HepG2 (cell line): ENCODE results near the gene CD24. TPM values are rescaled to one million over a fixed set of nuclear protein-coding genes. Genes with fewer than 3 reads are reported as not detected.

ENCODE experiments used
- ATAC-seq: fragments of 200-7000 bp; cut with Tn5 transposase; 3 replicates; pipeline ENCODE4 v1.9.1; 2020; ENCODE audit warnings: mild to moderate bottlenecking, moderate library complexity
- BruUV-seq: library from RNA; stranded (reverse); fragments of 400-500 nt; replicated peaks from 2 replicates; lab custom pipeline; 2021; lab: Mats Ljungman, UMichigan
- CTCF ChIA-PET: fragments of 300-600 bp; formaldehyde crosslinking; extraction: SDS; loops from one replicate; lab custom pipeline; 2021; ENCODE audit warnings: low total read pairs, inconsistent platforms, low intra/inter-chr PET ratio; lab: Yijun Ruan, JAX
- POLR2A ChIA-PET: fragments of 350-600 bp; sonication (Branson Sonifier 250); formaldehyde crosslinking; loops from one replicate; lab custom pipeline; 2020; ENCODE audit warnings: antibody characterized with exemption, inconsistent platforms; lab: Yijun Ruan, JAX
- DNase-seq: peaks from one replicate; pipeline ENCODE4 v3.0.0-alpha.2; 2015; ENCODE audit warnings: low spot score
- FAIRE-seq: peaks from 3 replicates; lab custom pipeline; 2011; peaks lifted over from hg19 to GRCh38; lab: Jason Lieb, UNC
- H2AFZ ChIP-seq: one replicate; pipeline ENCODE4 v1.6.1; 2011; ENCODE audit warnings: low read length, inconsistent platforms
- H3K27ac ChIP-seq: fragments of 300-600 bp; 3 replicates; pipeline ENCODE4 v1.8.0; 2011; ENCODE audit warnings: mixed run types, mild to moderate bottlenecking, mixed read lengths, low read length, inconsistent platforms; ENCODE audit not compliant: insufficient read depth; ENCODE audit errors: extremely low read length
- H3K27me3 ChIP-seq, 2 experiments: fragments of 200-600 bp in 1 of 2; 2 replicates in 1 of 2; 3 replicates in 1 of 2; pipeline versions ENCODE4 v1.6.0 to v1.8.0; 2011; ENCODE audit warnings: low read length in 2 of 2, mild to moderate bottlenecking in 2 of 2, moderate library complexity in 2 of 2, inconsistent platforms in 1 of 2; ENCODE audit not compliant: insufficient read depth in 2 of 2, control insufficient read depth in 1 of 2
- H3K36me3 ChIP-seq, 2 experiments: fragments of 200-600 bp in 1 of 2; replicated peaks in 1 of 2; 2 replicates in 1 of 2; 3 replicates in 1 of 2; pipeline versions ENCODE4 v1.5.1 to v1.8.0; 2011; ENCODE audit warnings: low read length in 2 of 2, inconsistent platforms in 1 of 2; ENCODE audit not compliant: insufficient read depth in 2 of 2, control insufficient read depth in 1 of 2
- H3K4me1 ChIP-seq: 2 replicates; pipeline ENCODE4 v1.5.1; 2012; ENCODE audit warnings: low read length, inconsistent platforms; ENCODE audit not compliant: insufficient read depth
- H3K4me2 ChIP-seq: 2 replicates; pipeline ENCODE4 v1.6.0; 2011; ENCODE audit warnings: low read depth, low read length, inconsistent platforms
- H3K4me3 ChIP-seq, 3 experiments: fragments of 200-600 bp in 1 of 3; sonication (generic), shearing (Covaris generic) in 1 of 3; replicated peaks in 1 of 3; 2 replicates each; pipeline ENCODE4 v1.5.1; 2011 to 2016; ENCODE audit warnings: low read length in 3 of 3, inconsistent platforms in 2 of 3, low read depth in 2 of 3, mild to moderate bottlenecking in 2 of 3, control low read depth in 1 of 3, mixed read lengths in 1 of 3; ENCODE audit not compliant: insufficient read depth in 1 of 3
- H3K79me2 ChIP-seq: one replicate; pipeline ENCODE4 v1.6.1; 2011; ENCODE audit warnings: low read length, inconsistent platforms; ENCODE audit not compliant: insufficient read depth
- H3K9ac ChIP-seq: 2 replicates; pipeline ENCODE4 v1.6.0; 2011; ENCODE audit warnings: mild to moderate bottlenecking, low read depth, low read length, inconsistent platforms; ENCODE audit not compliant: insufficient read depth
- H3K9me3 ChIP-seq: 2 replicates; pipeline ENCODE4 v1.5.1; 2012; ENCODE audit warnings: mild to moderate bottlenecking, low read length
- H4K20me1 ChIP-seq: 2 replicates; pipeline ENCODE4 v1.6.0; 2011; ENCODE audit warnings: inconsistent platforms, mild to moderate bottlenecking, low read length, moderate library complexity; ENCODE audit not compliant: insufficient read depth
- CC2D1A ChIP-seq: sonication (generic); formaldehyde crosslinking; IDR thresholded peaks from 2 replicates; pipeline ENCODE4 v1.8.1; 2023; ENCODE audit warnings: mild to moderate bottlenecking, missing genetic modification reagents
- CREB1 ChIP-seq, 2 experiments: fragments of 450-650 bp in 1 of 2; IDR thresholded peaks; 2 replicates each; pipeline ENCODE4 v1.6.1; 2016 to 2017; ENCODE audit warnings: control low read depth in 1 of 2, mild to moderate bottlenecking in 1 of 2, missing compliant biosample characterization in 1 of 2, missing genetic modification characterization in 1 of 2
- ERF ChIP-seq: IDR thresholded peaks from 2 replicates; pipeline ENCODE4 v1.6.1; 2018; ENCODE audit warnings: missing biosample characterization, missing genetic modification reagents
- HNF4A ChIP-seq: sonication (generic); formaldehyde crosslinking; IDR thresholded peaks from 2 replicates; pipeline ENCODE4 v1.4.0; 2020; ENCODE audit warnings: missing genetic modification reagents
- KLF11 ChIP-seq: IDR thresholded peaks from 2 replicates; pipeline ENCODE4 v1.6.1; 2016; ENCODE audit warnings: missing compliant biosample characterization
- SIN3A ChIP-seq: IDR thresholded peaks from 2 replicates; pipeline ENCODE4 v1.6.1; 2011; ENCODE audit warnings: low read depth, mild to moderate bottlenecking, control low read depth, low read length, borderline replicate concordance
- SMAD9 ChIP-seq: sonication (generic); formaldehyde crosslinking; IDR thresholded peaks from 2 replicates; pipeline ENCODE4 v1.5.1; 2020; ENCODE audit warnings: mild to moderate bottlenecking, missing genetic modification reagents
- SNRNP70 ChIP-seq: fragments of 200-400 bp; formaldehyde crosslinking; IDR thresholded peaks from 2 replicates; pipeline ENCODE4 v1.6.1; 2017; ENCODE audit warnings: mild to moderate bottlenecking, low read depth, low read length, moderate library complexity
- SRF ChIP-seq: IDR thresholded peaks from 2 replicates; pipeline ENCODE4 v1.6.1; 2011; ENCODE audit warnings: mild to moderate bottlenecking, low read depth, low read length, moderate library complexity
- THAP11 ChIP-seq: IDR thresholded peaks from 2 replicates; pipeline ENCODE4 v1.6.1; 2016; ENCODE audit warnings: missing biosample characterization, missing genetic modification reagents
- XRCC5 ChIP-seq: fragments of 200-400 bp; formaldehyde crosslinking; optimal IDR thresholded peaks from 2 replicates; pipeline ENCODE3; 2017; ENCODE audit warnings: mild to moderate bottlenecking, low read length
- ZFP1 ChIP-seq: IDR thresholded peaks from 2 replicates; pipeline ENCODE4 v1.6.1; 2016
- ZNF251 ChIP-seq: sonication (generic); formaldehyde crosslinking; IDR thresholded peaks from 2 replicates; pipeline ENCODE4 v1.9.0; 2021; ENCODE audit warnings: mild to moderate bottlenecking, missing genetic modification reagents
- ZNF564 ChIP-seq: sonication (generic); formaldehyde crosslinking; IDR thresholded peaks from 2 replicates; pipeline ENCODE4 v1.8.1; 2023; ENCODE audit warnings: mild to moderate bottlenecking, missing genetic modification reagents
- ZNF605 ChIP-seq: sonication (generic); formaldehyde crosslinking; IDR thresholded peaks from 2 replicates; pipeline ENCODE4 v1.8.0; 2022; ENCODE audit warnings: mild to moderate bottlenecking, missing genetic modification reagents
- ZNF616 ChIP-seq: sonication (generic); formaldehyde crosslinking; IDR thresholded peaks from 2 replicates; pipeline ENCODE4 v1.5.0; 2020; ENCODE audit warnings: low read depth, mild to moderate bottlenecking, missing genetic modification reagents
- ZNF780A ChIP-seq: sonication (generic); formaldehyde crosslinking; IDR thresholded peaks from 2 replicates; pipeline ENCODE4 v1.8.0; 2022; ENCODE audit warnings: mild to moderate bottlenecking, missing genetic modification reagents, moderate library complexity
- WGBS: methylation state at CpG from one replicate; pipeline ENCODE4 v1.1.6; 2017; ENCODE audit warnings: low lambda C conversion rate; 5-methylcytosine and 5-hydroxymethylcytosine counted together
- in situ Hi-C: cut with HindIII; loops from 2 replicates; pipeline ENCODE4 v1.10.0; 2017; ENCODE audit warnings: low pct_unique_long_range_greater_than_20kb; ENCODE audit not compliant: extremely low pct_ligation_motif_present
- intact Hi-C: fragments of 100-400 bp; cut with micrococcal nuclease; formaldehyde crosslinking; loops from one replicate; pipeline ENCODE4 v1.10.0; 2022; ENCODE audit not compliant: unreplicated experiment
- polyA plus RNA-seq, 8 experiments: library from polyadenylated mRNA; depleted of rRNA in 3 of 8; stranded (reverse) in 7 of 8; unstranded in 1 of 8; fragments of >200 nt; fragmentation: Illumina TruSeq in 4 of 8; extraction: Trizol in 4 of 8; gene quantifications; 2 replicates each; pipeline versions ENCODE4 v1.2.1 to v1.2.3, GENCODE V29; 2011 to 2016; ENCODE audit warnings: low read depth in 4 of 8, missing spikeins in 1 of 8, mixed read lengths in 1 of 8; ENCODE audit not compliant: insufficient read depth in 1 of 8
- total RNA-seq, 5 experiments: library from RNA; depleted of rRNA; stranded (reverse); fragments of >200 nt; fragmentation: Illumina TruSeq; extraction: Trizol; gene quantifications; 2 replicates each; pipeline ENCODE4 v1.2.3, GENCODE V29; 2016; ENCODE audit warnings: low read depth in 1 of 5
- TF ChIP-seq, protein P1 (sequence below): sonication (generic); formaldehyde crosslinking; IDR thresholded peaks from 2 replicates; pipeline ENCODE4 v1.9.0; 2021; ENCODE audit warnings: missing genetic modification reagents, mild to moderate bottlenecking, borderline replicate concordance
- TF ChIP-seq, protein P2 (sequence below), 2 experiments: sonication (generic) in 1 of 2; formaldehyde crosslinking in 1 of 2; IDR thresholded peaks; 2 replicates each; pipeline versions ENCODE4 v1.4.0 to v1.6.1; 2018 to 2020; ENCODE audit warnings: missing genetic modification reagents in 2 of 2, borderline replicate concordance in 1 of 2, low read depth in 1 of 2, mild to moderate bottlenecking in 1 of 2, missing biosample characterization in 1 of 2
- TF ChIP-seq, protein P3 (sequence below): sonication (generic); formaldehyde crosslinking; IDR thresholded peaks from 2 replicates; pipeline ENCODE4 v1.8.0; 2022; ENCODE audit warnings: missing genetic modification reagents, mild to moderate bottlenecking, borderline replicate concordance

Gene CD24
- total and polyA plus RNA-seq, 2 of the 13 experiments (the other 11 are each of a cell fraction or from before 2014, with no cell fraction given): 11.3 to 30.5 TPM

DNA sequence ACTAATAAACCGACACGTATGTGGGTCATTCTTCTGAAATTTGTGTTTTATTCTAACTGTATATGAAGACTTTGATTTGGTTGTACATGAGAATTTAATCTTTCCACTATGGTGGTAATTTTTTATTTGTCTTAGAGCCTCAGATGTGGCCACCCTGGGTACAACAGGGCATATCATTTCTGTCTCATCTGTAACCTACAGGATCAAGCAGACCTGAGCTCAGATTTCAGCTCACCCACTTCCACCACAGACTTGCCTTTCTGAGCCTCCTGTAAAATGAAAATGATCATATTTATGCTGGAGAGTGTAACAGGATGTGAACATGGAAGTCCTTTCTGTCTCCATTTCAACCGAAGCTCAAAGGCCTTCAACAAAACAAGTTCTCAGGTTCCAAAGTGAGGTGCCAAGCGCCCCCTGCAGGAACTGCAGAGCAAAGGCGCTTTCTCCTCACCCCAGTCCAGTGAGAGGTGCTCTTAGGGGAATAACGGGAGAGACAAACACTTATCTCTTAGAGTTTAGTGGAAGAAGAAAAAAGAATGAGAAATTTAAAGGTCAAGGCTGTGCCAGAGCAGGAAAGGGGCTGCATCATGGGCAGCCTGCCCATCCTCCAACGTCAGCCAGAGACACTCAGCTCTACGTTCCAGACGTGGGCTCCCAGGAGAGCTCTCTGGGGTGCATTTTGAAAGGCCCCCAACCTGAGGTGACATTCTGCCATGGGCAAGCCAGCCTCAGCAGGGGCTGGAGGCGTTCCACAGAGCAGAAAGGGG lies 23.0 kb upstream of the CD24 start:
- intact Hi-C loops (loop anchor here (5.0 kb wide), 1 partner anchor 550 kb away; no protein-coding TSS in a partner anchor), in situ Hi-C loops (loop anchor here (25.0 kb wide), 1 partner anchor 660 kb away; the partner anchor contains the start of gene ATG5)
- Histone ChIP-seq H3K36me3 (no peaks in the 10 kb centered on the region), H3K79me2 (no peaks in the 10 kb centered on the region), H3K4me3 (peak overlapping the region; percentile 48 to 69 (median 65)), H3K27ac (peak overlapping the region; percentile 58), H3K9me3 (no peaks in the 10 kb centered on the region), H3K9ac (peak overlapping the region; percentile 54), H3K27me3 (no peaks in the 10 kb centered on the region; a peak in 1 of 5 replicates), H4K20me1 (no peaks in the 10 kb centered on the region), H2AFZ (peak overlapping the region; percentile 55), H3K4me1 (peaks cover 37% of the 10 kb centered on the region), H3K4me2 (peak overlapping the region; percentile 91)
- CTCF ChIA-PET: interaction anchor here (1.3 kb wide), 1 partner anchor 390 kb away, joined by 3 read pairs; no protein-coding TSS in a partner anchor
- FAIRE-seq (peak; percentile 89), DNase-seq (peak; percentile 74), ATAC-seq (peak; percentile 90)
- BruUV-seq: no TSS peak
- POLR2A ChIA-PET: no interaction called here
- WGBS: 26% methylated on average over 8 of the region's 10 CpGs
- TF ChIP-seq HNF4A (CRISPR knock-in tag) (peak; percentile 17; the same call in 1 of the 2 replicates), SRF (no peak), THAP11 (CRISPR knock-in tag) (no peak), KLF11 (no peak), ZNF780A (CRISPR knock-in tag) (no peak), SMAD9 (CRISPR knock-in tag) (no peak), XRCC5 (peak; percentile 80), ZNF251 (no peak), SIN3A (no peak), ZFP1 (CRISPR knock-in tag) (0 out of 2 replicates have a peak, but pooled peaks have one; percentile 21), CC2D1A (CRISPR knock-in tag) (no peak), CREB1 (IDR thresholded peaks at IDR 0.05) (no peak), CREB1 (CRISPR knock-in tag; IDR thresholded peaks at IDR 0.05) (0 out of 2 replicates have a peak, but pooled peaks have one; percentile 15), ZNF564 (CRISPR knock-in tag) (no peak), ZNF616 (CRISPR knock-in tag) (no peak), ZNF605 (CRISPR knock-in tag) (peak; percentile 54; the same call in 1 of the 2 replicates), SNRNP70 (no peak), ERF (CRISPR knock-in tag) (no peak)
- TF ChIP-seq, protein P1, sequence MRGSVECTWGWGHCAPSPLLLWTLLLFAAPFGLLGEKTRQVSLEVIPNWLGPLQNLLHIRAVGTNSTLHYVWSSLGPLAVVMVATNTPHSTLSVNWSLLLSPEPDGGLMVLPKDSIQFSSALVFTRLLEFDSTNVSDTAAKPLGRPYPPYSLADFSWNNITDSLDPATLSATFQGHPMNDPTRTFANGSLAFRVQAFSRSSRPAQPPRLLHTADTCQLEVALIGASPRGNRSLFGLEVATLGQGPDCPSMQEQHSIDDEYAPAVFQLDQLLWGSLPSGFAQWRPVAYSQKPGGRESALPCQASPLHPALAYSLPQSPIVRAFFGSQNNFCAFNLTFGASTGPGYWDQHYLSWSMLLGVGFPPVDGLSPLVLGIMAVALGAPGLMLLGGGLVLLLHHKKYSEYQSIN (CRISPR knock-in tag): no peak
- TF ChIP-seq, protein P2, sequence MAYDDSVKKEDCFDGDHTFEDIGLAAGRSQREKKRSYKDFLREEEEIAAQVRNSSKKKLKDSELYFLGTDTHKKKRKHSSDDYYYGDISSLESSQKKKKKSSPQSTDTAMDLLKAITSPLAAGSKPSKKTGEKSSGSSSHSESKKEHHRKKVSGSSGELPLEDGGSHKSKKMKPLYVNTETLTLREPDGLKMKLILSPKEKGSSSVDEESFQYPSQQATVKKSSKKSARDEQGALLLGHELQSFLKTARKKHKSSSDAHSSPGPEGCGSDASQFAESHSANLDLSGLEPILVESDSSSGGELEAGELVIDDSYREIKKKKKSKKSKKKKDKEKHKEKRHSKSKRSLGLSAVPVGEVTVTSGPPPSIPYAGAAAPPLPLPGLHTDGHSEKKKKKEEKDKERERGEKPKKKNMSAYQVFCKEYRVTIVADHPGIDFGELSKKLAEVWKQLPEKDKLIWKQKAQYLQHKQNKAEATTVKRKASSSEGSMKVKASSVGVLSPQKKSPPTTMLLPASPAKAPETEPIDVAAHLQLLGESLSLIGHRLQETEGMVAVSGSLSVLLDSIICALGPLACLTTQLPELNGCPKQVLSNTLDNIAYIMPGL (CRISPR knock-in tag; IDR thresholded peaks at IDR 0.05; ENCODE audit: borderline replicate concordance in 1 of 2, low read depth in 1 of 2): peak; percentile 59 to 85; a peak in 2 of 4 replicates
- TF ChIP-seq, protein P3, sequence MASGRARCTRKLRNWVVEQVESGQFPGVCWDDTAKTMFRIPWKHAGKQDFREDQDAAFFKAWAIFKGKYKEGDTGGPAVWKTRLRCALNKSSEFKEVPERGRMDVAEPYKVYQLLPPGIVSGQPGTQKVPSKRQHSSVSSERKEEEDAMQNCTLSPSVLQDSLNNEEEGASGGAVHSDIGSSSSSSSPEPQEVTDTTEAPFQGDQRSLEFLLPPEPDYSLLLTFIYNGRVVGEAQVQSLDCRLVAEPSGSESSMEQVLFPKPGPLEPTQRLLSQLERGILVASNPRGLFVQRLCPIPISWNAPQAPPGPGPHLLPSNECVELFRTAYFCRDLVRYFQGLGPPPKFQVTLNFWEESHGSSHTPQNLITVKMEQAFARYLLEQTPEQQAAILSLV: no peak
